ENCODE results near the gene LVRN.

LVRN gene

GRCh38 chr5:115939059-115939458 is 23.2 kb upstream of the LVRN start:
- Histone ChIP-seq H3K27ac (ENCODE audit: insufficient read depth, low read depth, low read length, poor library complexity, severe bottlenecking) (no peak overlapping the region), H3K36me3 (ENCODE audit: control insufficient read depth, insufficient read depth, low read length) (no peaks in the 10 kb centered on the region), H3K4me3 (ENCODE audit: insufficient read depth, low read depth, low read length) (no peak overlapping the region), H3K27me3 (ENCODE audit: control insufficient read depth, insufficient read depth, low read length, poor library complexity, severe bottlenecking) (no peaks in the 10 kb centered on the region), H3K9me3 (ENCODE audit: control insufficient read depth, low read length) (no peaks in the 10 kb centered on the region), H3K4me1 (ENCODE audit: control insufficient read depth, insufficient read depth, low read length) (no peaks in the 10 kb centered on the region)
- 31 to 33% methylated on average over 3 of the region's 4 CpGs for WGBS, 2 experiments

GRCh38 chr5:115940080-115940810 is 22.0 kb upstream of the LVRN start:
- Histone ChIP-seq H3K36me3 (ENCODE audit: control insufficient read depth, insufficient read depth, low read length) (no peaks in the 10 kb centered on the region), H3K27ac (ENCODE audit: insufficient read depth, low read depth, low read length, poor library complexity, severe bottlenecking) (no peak overlapping the region), H3K9me3 (ENCODE audit: control insufficient read depth, low read length) (no peaks in the 10 kb centered on the region), H3K4me1 (ENCODE audit: control insufficient read depth, insufficient read depth, low read length) (no peaks in the 10 kb centered on the region), H3K4me3 (ENCODE audit: insufficient read depth, low read depth, low read length) (no peak overlapping the region), H3K27me3 (ENCODE audit: control insufficient read depth, insufficient read depth, low read length, poor library complexity, severe bottlenecking) (no peaks in the 10 kb centered on the region)
- 98 to 100% methylated on average over 2 to 4 of the region's 4 CpGs for WGBS, 2 experiments

- no peaks in the 10 kb centered on the region for H3K27me3 ChIP-seq (ENCODE audit: control insufficient read depth, insufficient read depth, low read length, poor library complexity, severe bottlenecking)
- H3K4me3 ChIP-seq (ENCODE audit: insufficient read depth, low read depth, low read length), result no peak overlapping the region
- H3K9me3 ChIP-seq (ENCODE audit: control insufficient read depth, low read length), result no peaks in the 10 kb centered on the region
- 90% methylated on average over 8 to 9 of the region's 9 CpGs for WGBS, 2 experiments
- H3K4me1 ChIP-seq (ENCODE audit: control insufficient read depth, insufficient read depth, low read length), result no peaks in the 10 kb centered on the region
- H3K36me3 ChIP-seq (ENCODE audit: control insufficient read depth, insufficient read depth, low read length), result no peaks in the 10 kb centered on the region
- H3K27ac ChIP-seq (ENCODE audit: insufficient read depth, low read depth, low read length, poor library complexity, severe bottlenecking), result no peak overlapping the region
Measured at GRCh38 chr5:115941051-115941675, 21.1 kb upstream of the LVRN start.

- no peak overlapping the region for H3K27ac ChIP-seq (ENCODE audit: insufficient read depth, low read depth, low read length, poor library complexity, severe bottlenecking)
- 92 to 96% methylated on average over 3 of the region's 3 CpGs for WGBS, 2 experiments
- H3K9me3 ChIP-seq (ENCODE audit: control insufficient read depth, low read length), result no peaks in the 10 kb centered on the region
- H3K4me1 ChIP-seq (ENCODE audit: control insufficient read depth, insufficient read depth, low read length), result peaks cover 3% of the 10 kb centered on the region
- no peak overlapping the region for H3K4me3 ChIP-seq (ENCODE audit: insufficient read depth, low read depth, low read length)
- H3K36me3 ChIP-seq (ENCODE audit: control insufficient read depth, insufficient read depth, low read length), result no peaks in the 10 kb centered on the region
- H3K27me3 ChIP-seq (ENCODE audit: control insufficient read depth, insufficient read depth, low read length, poor library complexity, severe bottlenecking), result no peaks in the 10 kb centered on the region
Measured at GRCh38 chr5:115944501-115944900, 17.8 kb upstream of the LVRN start.

- Histone ChIP-seq H3K4me3 (ENCODE audit: insufficient read depth, low read depth, low read length) (no peak overlapping the region), H3K9me3 (ENCODE audit: control insufficient read depth, low read length) (no peaks in the 10 kb centered on the region), H3K27ac (ENCODE audit: insufficient read depth, low read depth, low read length, poor library complexity, severe bottlenecking) (no peak overlapping the region), H3K27me3 (ENCODE audit: control insufficient read depth, insufficient read depth, low read length, poor library complexity, severe bottlenecking) (no peaks in the 10 kb centered on the region), H3K4me1 (ENCODE audit: control insufficient read depth, insufficient read depth, low read length) (peaks cover 3% of the 10 kb centered on the region), H3K36me3 (ENCODE audit: control insufficient read depth, insufficient read depth, low read length) (no peaks in the 10 kb centered on the region)
- WGBS, 2 experiments, result 86 to 98% methylated on average over 2 of the region's 2 CpGs
Measured at GRCh38 chr5:115946655-115947054, 15.6 kb upstream of the LVRN start.

- Histone ChIP-seq H3K4me3 (ENCODE audit: insufficient read depth, low read depth, low read length) (no peak overlapping the region), H3K27ac (ENCODE audit: insufficient read depth, low read depth, low read length, poor library complexity, severe bottlenecking) (no peak overlapping the region)
Measured at GRCh38 chr5:115947260-115947659, 15.0 kb upstream of the LVRN start.

GRCh38 chr5:115948091-115948534 is 14.2 kb upstream of the LVRN start:
- H3K36me3 ChIP-seq (ENCODE audit: control insufficient read depth, insufficient read depth, low read length), result no peaks in the 10 kb centered on the region
- 57 to 74% methylated on average over 2 to 3 of the region's 3 CpGs for WGBS, 2 experiments

More at GRCh38 chr5:115947260-115947659, 15.0 kb upstream of the LVRN start:
- 88 to 100% methylated on average over 1 of the region's 2 CpGs for WGBS, 2 experiments
- H3K9me3 ChIP-seq (ENCODE audit: control insufficient read depth, low read length), result no peaks in the 10 kb centered on the region
- no peaks in the 10 kb centered on the region for H3K36me3 ChIP-seq (ENCODE audit: control insufficient read depth, insufficient read depth, low read length)
- peaks cover 3% of the 10 kb centered on the region for H3K4me1 ChIP-seq (ENCODE audit: control insufficient read depth, insufficient read depth, low read length)
- H3K27me3 ChIP-seq (ENCODE audit: control insufficient read depth, insufficient read depth, low read length, poor library complexity, severe bottlenecking), result no peaks in the 10 kb centered on the region

GRCh38 chr5:115949096-115949495 is 13.2 kb upstream of the LVRN start:
- 92 to 100% methylated on average over 1 of the region's 1 CpG for WGBS, 2 experiments
- Histone ChIP-seq H3K36me3 (ENCODE audit: control insufficient read depth, insufficient read depth, low read length) (no peaks in the 10 kb centered on the region), H3K27ac (ENCODE audit: insufficient read depth, low read depth, low read length, poor library complexity, severe bottlenecking) (no peak overlapping the region), H3K4me1 (ENCODE audit: control insufficient read depth, insufficient read depth, low read length) (peaks cover 3% of the 10 kb centered on the region), H3K27me3 (ENCODE audit: control insufficient read depth, insufficient read depth, low read length, poor library complexity, severe bottlenecking) (no peaks in the 10 kb centered on the region), H3K9me3 (ENCODE audit: control insufficient read depth, low read length) (no peaks in the 10 kb centered on the region), H3K4me3 (ENCODE audit: insufficient read depth, low read depth, low read length) (no peak overlapping the region)

More at GRCh38 chr5:115948091-115948534, 14.2 kb upstream of the LVRN start:
- no peak overlapping the region for H3K4me3 ChIP-seq (ENCODE audit: insufficient read depth, low read depth, low read length)
- H3K27me3 ChIP-seq (ENCODE audit: control insufficient read depth, insufficient read depth, low read length, poor library complexity, severe bottlenecking), result no peaks in the 10 kb centered on the region
- H3K4me1 ChIP-seq (ENCODE audit: control insufficient read depth, insufficient read depth, low read length), result peaks cover 3% of the 10 kb centered on the region
- no peaks in the 10 kb centered on the region for H3K9me3 ChIP-seq (ENCODE audit: control insufficient read depth, low read length)
- H3K27ac ChIP-seq (ENCODE audit: insufficient read depth, low read depth, low read length, poor library complexity, severe bottlenecking), result no peak overlapping the region

GRCh38 chr5:115952588-115952987 is 9.7 kb upstream of the LVRN start:
- 50 to 79% methylated on average over 3 to 4 of the region's 4 CpGs for WGBS, 2 experiments
- Histone ChIP-seq H3K9me3 (ENCODE audit: control insufficient read depth, low read length) (no peaks in the 10 kb centered on the region), H3K4me3 (ENCODE audit: insufficient read depth, low read depth, low read length) (no peak overlapping the region), H3K36me3 (ENCODE audit: control insufficient read depth, insufficient read depth, low read length) (no peaks in the 10 kb centered on the region), H3K4me1 (ENCODE audit: control insufficient read depth, insufficient read depth, low read length) (peaks cover 3% of the 10 kb centered on the region), H3K27ac (ENCODE audit: insufficient read depth, low read depth, low read length, poor library complexity, severe bottlenecking) (no peak overlapping the region), H3K27me3 (ENCODE audit: control insufficient read depth, insufficient read depth, low read length, poor library complexity, severe bottlenecking) (no peaks in the 10 kb centered on the region)

GRCh38 chr5:115954144-115954543 is 8.1 kb upstream of the LVRN start:
- Histone ChIP-seq H3K27ac (ENCODE audit: insufficient read depth, low read depth, low read length, poor library complexity, severe bottlenecking) (no peak overlapping the region), H3K27me3 (ENCODE audit: control insufficient read depth, insufficient read depth, low read length, poor library complexity, severe bottlenecking) (no peaks in the 10 kb centered on the region), H3K4me3 (ENCODE audit: insufficient read depth, low read depth, low read length) (no peak overlapping the region), H3K36me3 (ENCODE audit: control insufficient read depth, insufficient read depth, low read length) (no peaks in the 10 kb centered on the region), H3K9me3 (ENCODE audit: control insufficient read depth, low read length) (no peaks in the 10 kb centered on the region), H3K4me1 (ENCODE audit: control insufficient read depth, insufficient read depth, low read length) (no peaks in the 10 kb centered on the region)

Measured in ectodermal cell (in vitro differentiated cells).